IMR-90 (cell line): ENCODE measurements around the gene GPLD1. TPM values are rescaled to one million over a fixed set of nuclear protein-coding genes. Genes with fewer than 3 reads are reported as not detected.

ENCODE experiments used
- ATAC-seq: fragments of 200-7000 bp; cut with Tn5 transposase; 2 replicates; pipeline ENCODE4 v1.9.1; 2020; ENCODE audit warnings: low read depth, mild to moderate bottlenecking, moderate library complexity
- BruUV-seq: library from RNA; stranded (reverse); fragments of 400-500 nt; replicated peaks from 2 replicates; lab custom pipeline; 2021; lab: Mats Ljungman, UMichigan
- CTCF ChIA-PET: fragments of 300-600 bp; formaldehyde crosslinking; extraction: SDS; loops from one replicate; lab custom pipeline; 2021; ENCODE audit warnings: antibody characterized with exemption; lab: Yijun Ruan, JAX
- POLR2A ChIA-PET: fragments of 300-600 bp; sonication (Branson Sonifier 250); formaldehyde crosslinking; loops from one replicate; lab custom pipeline; 2022; ENCODE audit warnings: antibody characterized with exemption; ENCODE audit not compliant: unreplicated experiment; lab: Charles Lee
- DNase-seq: peaks from one replicate; pipeline ENCODE4 v3.0.0; 2013
- H2AFZ ChIP-seq: replicated peaks from 2 replicates; pipeline ENCODE3; 2013; ENCODE audit warnings: low read length, mild to moderate bottlenecking; ENCODE audit not compliant: poor library complexity
- H2AK5ac ChIP-seq: 2 replicates; pipeline ENCODE4 v1.6.1; 2013; ENCODE audit warnings: low read depth, low read length, inconsistent platforms
- H2AK9ac ChIP-seq: replicated peaks from 2 replicates; pipeline ENCODE3; 2013; ENCODE audit warnings: mild to moderate bottlenecking, low read depth, low read length, moderate library complexity; ENCODE audit not compliant: poor library complexity
- H2BK120ac ChIP-seq: 2 replicates; pipeline ENCODE4 v1.6.1; 2013; ENCODE audit warnings: low read depth, low read length, inconsistent platforms
- H2BK15ac ChIP-seq: 3 replicates; pipeline ENCODE4 v1.6.1; 2013; ENCODE audit warnings: low read depth, low read length, inconsistent platforms
- H2BK20ac ChIP-seq: 2 replicates; pipeline ENCODE4 v1.6.1; 2013; ENCODE audit warnings: low read depth, mild to moderate bottlenecking, inconsistent platforms, low read length, moderate library complexity
- H2BK5ac ChIP-seq: 2 replicates; pipeline ENCODE4 v1.6.1; 2013; ENCODE audit warnings: mild to moderate bottlenecking, low read depth, low read length, inconsistent platforms; ENCODE audit not compliant: poor library complexity, severe bottlenecking
- H3K14ac ChIP-seq: replicated peaks from 2 replicates; pipeline ENCODE4 v1.6.1; 2013; ENCODE audit warnings: low read depth, low read length, inconsistent platforms
- H3K18ac ChIP-seq: 2 replicates; pipeline ENCODE4 v1.6.1; 2013; ENCODE audit warnings: low read depth, low read length, control low read depth
- H3K23ac ChIP-seq: 2 replicates; pipeline ENCODE4 v1.6.1; 2013; ENCODE audit warnings: low read depth, low read length, inconsistent platforms
- H3K27ac ChIP-seq: 2 replicates; pipeline ENCODE4 v1.5.1; 2013; ENCODE audit warnings: mild to moderate bottlenecking, control low read depth, low read length; ENCODE audit not compliant: insufficient read depth
- H3K27me3 ChIP-seq: 2 replicates; pipeline ENCODE4 v1.6.1; 2013; ENCODE audit warnings: low read length; ENCODE audit not compliant: control insufficient read depth, insufficient read depth
- H3K36me3 ChIP-seq: 2 replicates; pipeline ENCODE4 v1.6.1; 2013; ENCODE audit warnings: low read length, mixed read lengths; ENCODE audit not compliant: control insufficient read depth, insufficient read depth
- H3K4ac ChIP-seq: 2 replicates; pipeline ENCODE4 v1.6.1; 2013; ENCODE audit warnings: low read depth, low read length, inconsistent platforms
- H3K4me1 ChIP-seq: 2 replicates; pipeline ENCODE4 v1.6.1; 2013; ENCODE audit warnings: low read length, mixed read lengths; ENCODE audit not compliant: control insufficient read depth, insufficient read depth
- H3K4me2 ChIP-seq: 2 replicates; pipeline ENCODE4 v1.6.1; 2013; ENCODE audit warnings: low read depth, mild to moderate bottlenecking, control low read depth, low read length, moderate library complexity
- H3K4me3 ChIP-seq: 2 replicates; pipeline ENCODE4 v1.5.1; 2013; ENCODE audit warnings: low read depth, mild to moderate bottlenecking, control low read depth, low read length, moderate library complexity; ENCODE audit not compliant: insufficient read depth
- H3K56ac ChIP-seq: 2 replicates; pipeline ENCODE4 v1.6.1; 2013; ENCODE audit warnings: low read length, inconsistent platforms; ENCODE audit not compliant: insufficient read depth; ENCODE audit errors: extremely low read depth
- H3K79me1 ChIP-seq, 2 experiments: 2 replicates each; pipeline ENCODE4 v1.6.1; 2013; ENCODE audit warnings: low read length in 2 of 2, inconsistent platforms in 1 of 2, low read depth in 1 of 2
- H3K9ac ChIP-seq: 2 replicates; pipeline ENCODE4 v1.6.1; 2013; ENCODE audit warnings: low read depth, low read length, control low read depth
- H3K9me1 ChIP-seq: 2 replicates; pipeline ENCODE4 v1.6.1; 2013; ENCODE audit warnings: low read length, inconsistent platforms; ENCODE audit not compliant: insufficient read depth
- H3K9me3 ChIP-seq: 2 replicates; pipeline ENCODE4 v1.6.1; 2013; ENCODE audit warnings: low read length; ENCODE audit not compliant: control insufficient read depth, insufficient read depth
- H4K20me1 ChIP-seq: 2 replicates; pipeline ENCODE4 v1.6.1; 2013; ENCODE audit warnings: low read length, inconsistent platforms; ENCODE audit not compliant: insufficient read depth
- H4K5ac ChIP-seq: 2 replicates; pipeline ENCODE4 v1.6.1; 2013; ENCODE audit warnings: mild to moderate bottlenecking, low read depth, low read length, control low read depth
- H4K8ac ChIP-seq, 2 experiments: 2 replicates each; pipeline ENCODE4 v1.6.1; 2013; ENCODE audit warnings: low read depth in 2 of 2, low read length in 2 of 2, control low read depth in 1 of 2, inconsistent platforms in 1 of 2
- H4K91ac ChIP-seq: 2 replicates; pipeline ENCODE4 v1.6.1; 2013; ENCODE audit warnings: low read depth, low read length, inconsistent platforms; ENCODE audit not compliant: insufficient read depth
- CEBPB ChIP-seq: IDR thresholded peaks from 2 replicates; pipeline ENCODE4 v1.6.1; 2012; ENCODE audit warnings: low read depth, low read length, improper control_type of control experiment
- FOS ChIP-seq: fragments of 150-350 bp; IDR thresholded peaks from 2 replicates; pipeline ENCODE4 v1.6.1; 2016; ENCODE audit warnings: low read depth, low read length
- MAFK ChIP-seq: IDR thresholded peaks from 2 replicates; pipeline ENCODE4 v1.6.1; 2012; ENCODE audit warnings: low read depth, low read length, improper control_type of control experiment
- MXI1 ChIP-seq: IDR thresholded peaks from 2 replicates; pipeline ENCODE4 v1.6.1; 2012; ENCODE audit warnings: low read depth, mild to moderate bottlenecking, low read length, moderate library complexity, borderline replicate concordance
- NFE2L2 ChIP-seq: fragments of 150-350 bp; IDR thresholded peaks from 2 replicates; pipeline ENCODE4 v1.6.1; 2016; ENCODE audit warnings: low read depth, mild to moderate bottlenecking, low read length
- RAD21 ChIP-seq: IDR thresholded peaks from 2 replicates; pipeline ENCODE4 v1.6.1; 2012; ENCODE audit warnings: low read length, improper control_type of control experiment
- RFX5 ChIP-seq: IDR thresholded peaks from 2 replicates; pipeline ENCODE4 v1.8.0; 2012; ENCODE audit warnings: low read depth, mild to moderate bottlenecking, low read length, moderate library complexity
- SMC3 ChIP-seq: fragments of 150-350 bp; IDR thresholded peaks from 2 replicates; pipeline ENCODE4 v1.6.1; 2016; ENCODE audit warnings: low read depth, mild to moderate bottlenecking, antibody characterized with exemption, low read length, moderate library complexity
- WGBS, 2 experiments: methylation state at CpG; one replicate each; pipeline versions ENCODE4 v1.1.5 to v1.1.7; 2013; ENCODE audit warnings: missing lambda C conversion rate in 2 of 2; ENCODE audit not compliant: insufficient read length in 1 of 2; ENCODE audit errors: extremely low coverage in 2 of 2; 5-methylcytosine and 5-hydroxymethylcytosine counted together
- dilution Hi-C: fragments of 300-500 bp; cut with HindIII; formaldehyde crosslinking; loops from one replicate; pipeline ENCODE4 v1.14.3; 2018; ENCODE audit warnings: low sequenced_read_pairs; ENCODE audit not compliant: unreplicated experiment
- in situ Hi-C: fragments of 300-500 bp; cut with MboI; formaldehyde crosslinking; loops from 3 replicates; pipeline ENCODE4 v1.14.3; 2019; ENCODE audit warnings: low sequenced_read_pairs, inconsistent platforms, mixed read lengths
- intact Hi-C: fragments of 100-400 bp; cut with micrococcal nuclease; formaldehyde crosslinking; loops from 2 replicates; pipeline ENCODE4 v1.10.0; 2022
- polyA plus RNA-seq, 3 experiments: library from polyadenylated mRNA; depleted of rRNA; stranded (reverse); fragments of >200 nt; gene quantifications; 2 replicates each; pipeline ENCODE4 v1.2.3, GENCODE V29; 2012; ENCODE audit warnings: low replicate concordance in 1 of 3
- total RNA-seq: library from RNA; depleted of rRNA; stranded (reverse); fragments of >200 nt; gene quantifications from 2 replicates; pipeline ENCODE4 v1.2.3, GENCODE V29; 2012
- TF ChIP-seq, protein P1 (sequence below): conservative IDR thresholded peaks from 2 replicates; pipeline ENCODE4 v1.5.1; 2012; ENCODE audit warnings: mild to moderate bottlenecking, low read depth, low read length, improper control_type of control experiment
- TF ChIP-seq, protein P2 (sequence below): fragments of 150-350 bp; IDR thresholded peaks from 2 replicates; pipeline ENCODE4 v1.6.1; 2016; ENCODE audit warnings: low read depth, mild to moderate bottlenecking, low read length, moderate library complexity, borderline replicate concordance

Gene GPLD1
- total and polyA plus RNA-seq, 2 of the 4 experiments (the other 2 are of a cell fraction) = 0.05 to 0.18 TPM

GRCh38 chr6:24431045-24431451 is 58.3 kb downstream of the GPLD1 start:
- ChIA-PET POLR2A (no interaction called here), CTCF (interaction anchor here (0.8 to 1.7 kb wide), 4 partner anchors 8 to 90 kb away, joined by 3 to 7 read pairs (median 4); no protein-coding TSS in a partner anchor)
- H3K4ac ChIP-seq = no peak overlapping the region
- H3K14ac ChIP-seq = no peak overlapping the region
- H2AK5ac ChIP-seq = no peak overlapping the region
- no peak overlapping the region for H2BK15ac ChIP-seq
- no peak overlapping the region for H2AK9ac ChIP-seq
- H4K20me1 ChIP-seq = no peaks in the 10 kb centered on the region
- H2BK20ac ChIP-seq = no peak overlapping the region
- H3K4me1 ChIP-seq = peaks cover 3% of the 10 kb centered on the region; the same call in 1 of the 2 replicates
- H3K27ac ChIP-seq = no peak overlapping the region
- H3K9ac ChIP-seq = no peak overlapping the region
- no peaks in the 10 kb centered on the region for H3K27me3 ChIP-seq
- no peak overlapping the region for H3K23ac ChIP-seq
- no peak overlapping the region for H3K56ac ChIP-seq
- WGBS, 2 experiments = no CpG with 5 or more reads among the region's 1 CpG
- no peaks in the 10 kb centered on the region for H3K9me3 ChIP-seq
- no peaks in the 10 kb centered on the region for H3K36me3 ChIP-seq
- no peak overlapping the region for H3K4me2 ChIP-seq
- DNase-seq = peak; percentile 54
- no peak overlapping the region for H3K4me3 ChIP-seq
- no peaks in the 10 kb centered on the region for H3K79me1 ChIP-seq
- no peak overlapping the region for H2BK120ac ChIP-seq
- no peak overlapping the region for H4K8ac ChIP-seq
- H2BK5ac ChIP-seq = no peak overlapping the region
- intact Hi-C loops (loop anchor here (1.0 kb wide), 2 partner anchors 90 to 264 kb away; no protein-coding TSS in a partner anchor), dilution Hi-C loops (no loop called here), in situ Hi-C loops (loop anchor here (10.0 kb wide), 1 partner anchor 264 kb away; no protein-coding TSS in a partner anchor)
- H4K5ac ChIP-seq = no peak overlapping the region
- TF ChIP-seq, protein P1, sequence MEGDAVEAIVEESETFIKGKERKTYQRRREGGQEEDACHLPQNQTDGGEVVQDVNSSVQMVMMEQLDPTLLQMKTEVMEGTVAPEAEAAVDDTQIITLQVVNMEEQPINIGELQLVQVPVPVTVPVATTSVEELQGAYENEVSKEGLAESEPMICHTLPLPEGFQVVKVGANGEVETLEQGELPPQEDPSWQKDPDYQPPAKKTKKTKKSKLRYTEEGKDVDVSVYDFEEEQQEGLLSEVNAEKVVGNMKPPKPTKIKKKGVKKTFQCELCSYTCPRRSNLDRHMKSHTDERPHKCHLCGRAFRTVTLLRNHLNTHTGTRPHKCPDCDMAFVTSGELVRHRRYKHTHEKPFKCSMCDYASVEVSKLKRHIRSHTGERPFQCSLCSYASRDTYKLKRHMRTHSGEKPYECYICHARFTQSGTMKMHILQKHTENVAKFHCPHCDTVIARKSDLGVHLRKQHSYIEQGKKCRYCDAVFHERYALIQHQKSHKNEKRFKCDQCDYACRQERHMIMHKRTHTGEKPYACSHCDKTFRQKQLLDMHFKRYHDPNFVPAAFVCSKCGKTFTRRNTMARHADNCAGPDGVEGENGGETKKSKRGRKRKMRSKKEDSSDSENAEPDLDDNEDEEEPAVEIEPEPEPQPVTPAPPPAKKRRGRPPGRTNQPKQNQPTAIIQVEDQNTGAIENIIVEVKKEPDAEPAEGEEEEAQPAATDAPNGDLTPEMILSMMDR = peak; percentile 63
- TF ChIP-seq FOS (no peak), RAD21 (peak; percentile 54), SMC3 (peak; percentile 43), NFE2L2 (no peak), MAFK (no peak), CEBPB (no peak), RFX5 (no peak), MXI1 (no peak)
- TF ChIP-seq, protein P2, sequence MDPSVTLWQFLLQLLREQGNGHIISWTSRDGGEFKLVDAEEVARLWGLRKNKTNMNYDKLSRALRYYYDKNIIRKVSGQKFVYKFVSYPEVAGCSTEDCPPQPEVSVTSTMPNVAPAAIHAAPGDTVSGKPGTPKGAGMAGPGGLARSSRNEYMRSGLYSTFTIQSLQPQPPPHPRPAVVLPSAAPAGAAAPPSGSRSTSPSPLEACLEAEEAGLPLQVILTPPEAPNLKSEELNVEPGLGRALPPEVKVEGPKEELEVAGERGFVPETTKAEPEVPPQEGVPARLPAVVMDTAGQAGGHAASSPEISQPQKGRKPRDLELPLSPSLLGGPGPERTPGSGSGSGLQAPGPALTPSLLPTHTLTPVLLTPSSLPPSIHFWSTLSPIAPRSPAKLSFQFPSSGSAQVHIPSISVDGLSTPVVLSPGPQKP = no peak
- BruUV-seq = no TSS peak
- no peak overlapping the region for H2AFZ ChIP-seq
- H4K91ac ChIP-seq = no peak overlapping the region
- H3K18ac ChIP-seq = no peak overlapping the region
- H3K9me1 ChIP-seq = peaks cover 4% of the 10 kb centered on the region
- ATAC-seq = peak; percentile 67
